NCI-H2107 (cell line): ENCODE data around the gene GPR179.
"Not testable (repeated sequence)": the region's sequence is repeated elsewhere in the genome, so short reads cannot be mapped to it uniquely, and the experiment has no call there.

ENCODE experiments used
- DNase-seq: peaks from one replicate; lab custom pipeline; 2025; lab: John Stamatoyannopoulos, UW

GPR179 gene

GRCh38 chr17:38322156-38322779 is 21.5 kb downstream of the GPR179 start:
- no peak for DNase-seq

DNA sequence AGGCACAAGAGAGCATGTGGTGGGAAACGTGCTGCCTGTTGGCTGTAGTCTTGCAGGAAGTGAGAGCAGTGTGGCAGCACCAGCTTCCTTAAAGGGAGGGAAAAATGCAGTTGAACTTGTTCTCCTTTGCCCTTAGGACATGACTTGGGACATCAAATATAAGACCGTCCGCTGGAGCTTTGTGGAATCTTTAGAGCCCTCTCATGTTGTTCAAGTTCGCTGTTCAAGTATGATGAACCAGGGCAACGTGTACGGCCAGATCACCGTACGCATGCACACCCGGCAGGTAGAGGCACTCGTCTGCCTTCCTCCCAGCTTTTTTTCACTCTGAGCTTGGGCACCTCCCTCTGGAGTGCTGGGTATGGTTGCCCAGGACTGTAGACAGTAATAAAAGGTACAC is 23.3 kb downstream of the GPR179 start:
- no peak for DNase-seq

- DNase-seq, result no peak
Observed at GRCh38 chr17:38317081-38317480, 26.7 kb downstream of the GPR179 start.

DNA sequence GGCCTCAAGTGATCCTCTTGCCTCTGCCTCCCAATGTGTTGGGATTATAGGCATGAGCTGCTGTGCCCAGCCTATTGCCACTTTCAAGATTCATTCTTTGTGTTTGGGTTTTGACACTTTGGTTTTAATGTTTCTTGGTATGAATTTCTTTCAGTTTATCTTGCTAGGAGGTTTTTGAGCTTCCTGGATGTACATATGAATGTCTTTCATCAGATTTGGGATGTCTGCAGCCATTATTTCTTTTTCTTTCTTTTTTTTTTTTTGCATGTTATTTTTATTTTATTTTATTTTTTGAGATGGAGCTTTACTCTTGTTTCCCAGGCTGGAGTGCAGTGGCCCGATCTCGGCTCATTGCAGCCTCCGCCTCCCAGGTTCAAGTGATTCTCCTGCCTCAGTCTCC is 28.3 kb downstream of the GPR179 start:
- no peak for DNase-seq

- DNase-seq, result peak; percentile 80
Observed at GRCh38 chr17:38296834-38297517, 46.8 kb downstream of the GPR179 start, which contains the start of gene MRPL45. TSS of gene MRPL45 (plus strand) at chr17:38297168. CDS start at chr17:38297184, 16 bp downstream.

- DNase-seq, result not testable (repeated sequence)
Observed at GRCh38 chr17:38295602-38296365, 48.0 kb downstream of the GPR179 start.

GRCh38 chr17:38289760-38290159 is 54.0 kb downstream of the GPR179 start:
- not testable (repeated sequence) for DNase-seq

DNA sequence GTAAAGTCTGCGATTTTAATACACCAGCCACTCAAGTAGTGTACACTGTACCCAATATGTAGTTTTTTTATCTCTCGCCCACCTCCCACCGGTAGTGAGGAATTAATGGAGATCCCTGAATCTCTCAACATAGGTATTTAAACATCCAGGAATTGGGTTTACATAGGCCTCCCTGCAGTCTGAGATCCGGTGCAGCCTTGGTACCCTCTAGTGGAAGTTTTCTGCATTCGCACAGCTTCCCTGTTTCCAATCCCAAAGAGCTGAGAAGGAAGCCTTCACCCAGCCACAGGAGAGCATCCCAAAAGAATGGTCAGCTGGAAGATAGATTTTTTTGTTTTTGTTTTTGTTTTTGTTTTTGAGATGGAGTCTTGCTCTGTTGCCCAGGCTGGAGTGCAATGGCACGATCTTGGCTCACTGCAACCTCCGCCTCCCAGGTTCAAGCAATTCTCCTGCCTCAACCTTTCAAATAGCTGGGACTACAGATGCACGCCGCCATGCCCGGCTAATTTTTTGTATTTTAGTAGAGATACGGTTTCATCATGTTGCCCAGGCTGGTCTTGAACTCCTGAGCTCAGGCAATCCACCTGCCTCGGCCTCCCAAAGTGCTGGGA is 55.4 kb downstream of the GPR179 start:
- DNase-seq, result not testable (repeated sequence)

DNA sequence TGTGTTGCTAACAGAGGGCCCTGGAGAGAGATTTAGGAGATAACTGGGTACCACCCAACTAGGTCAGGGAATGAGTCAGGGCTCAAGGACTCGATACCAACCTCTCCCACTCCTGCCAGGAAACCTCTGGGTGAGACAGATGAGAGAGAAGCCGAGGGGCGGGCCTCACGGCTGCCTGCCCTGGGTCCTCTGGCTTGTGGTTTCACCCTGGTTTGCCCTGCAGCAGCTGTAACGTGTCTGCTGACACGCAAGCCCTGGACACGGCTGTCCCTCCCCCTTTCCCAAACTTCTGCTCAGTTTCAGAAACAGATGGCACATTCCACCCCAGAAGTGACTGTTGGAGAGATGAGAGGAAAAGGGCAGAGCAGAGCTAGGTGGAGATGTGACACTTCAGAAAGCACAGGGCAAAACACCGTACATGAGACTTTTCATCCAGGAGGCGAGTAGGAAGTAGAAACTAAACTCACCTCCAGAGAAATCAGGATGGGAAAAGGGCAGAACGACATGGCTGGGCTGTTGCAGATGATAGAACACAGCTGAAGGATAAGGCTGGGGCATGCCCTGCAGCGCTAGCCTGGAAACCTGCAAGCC is 57.2 kb downstream of the GPR179 start:
- not testable (repeated sequence) for DNase-seq

GRCh38 chr17:38285994-38286393 is 57.8 kb downstream of the GPR179 start:
- DNase-seq, result not testable (repeated sequence)
